Kidney glomerular epithelial cell (primary cell): Measurements from ENCODE around the gene COX7B2.
A peak's percentile ranks its signal among the peaks of the same experiment; 100 is the strongest.

Source experiments
- DNase-seq: peaks from one replicate; lab custom pipeline; 2025; lab: John Stamatoyannopoulos, UW

COX7B2 gene, protein sequence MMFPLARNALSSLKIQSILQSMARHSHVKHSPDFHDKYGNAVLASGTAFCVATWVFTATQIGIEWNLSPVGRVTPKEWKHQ

GRCh38 chr4:46909078-46909477 is at the start of gene COX7B2:
TSS of gene COX7B2 (minus strand) at chr4:46909245. CDS start at chr4:46735192, 174,053 bp downstream.
- no peak for DNase-seq

- DNase-seq: no peak
Measured at GRCh38 chr4:46956451-46956850, 47.4 kb upstream of the COX7B2 start.

GRCh38 chr4:46955601-46956000 is 46.6 kb upstream of the COX7B2 start:
- DNase-seq: no peak

GRCh38 chr4:46954643-46955042 is 45.6 kb upstream of the COX7B2 start:
- DNase-seq: no peak

DNA sequence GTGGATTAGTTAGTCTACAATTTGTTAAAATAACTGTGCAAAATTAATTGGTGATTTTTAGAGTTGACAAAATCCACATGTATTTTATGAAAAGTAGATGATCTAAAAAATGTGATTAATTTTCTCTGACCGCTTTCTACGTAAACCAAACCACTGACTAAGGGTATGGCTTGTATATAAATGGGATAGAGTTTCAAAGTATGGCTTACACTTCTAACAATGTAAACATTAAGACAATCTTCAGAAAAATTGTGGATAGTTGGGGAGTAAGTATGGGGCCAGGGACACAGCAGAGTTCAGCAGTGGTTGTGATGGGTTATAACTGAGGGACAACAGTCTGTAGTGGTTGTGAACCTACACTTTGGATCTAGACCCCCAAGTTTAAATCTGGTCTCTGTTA is 44.5 kb upstream of the COX7B2 start:
- DNase-seq: no peak

- DNase-seq: no peak
Measured at GRCh38 chr4:46952451-46952850, 43.4 kb upstream of the COX7B2 start.

- no peak for DNase-seq
Measured at GRCh38 chr4:46950826-46951225, 41.8 kb upstream of the COX7B2 start.

DNA sequence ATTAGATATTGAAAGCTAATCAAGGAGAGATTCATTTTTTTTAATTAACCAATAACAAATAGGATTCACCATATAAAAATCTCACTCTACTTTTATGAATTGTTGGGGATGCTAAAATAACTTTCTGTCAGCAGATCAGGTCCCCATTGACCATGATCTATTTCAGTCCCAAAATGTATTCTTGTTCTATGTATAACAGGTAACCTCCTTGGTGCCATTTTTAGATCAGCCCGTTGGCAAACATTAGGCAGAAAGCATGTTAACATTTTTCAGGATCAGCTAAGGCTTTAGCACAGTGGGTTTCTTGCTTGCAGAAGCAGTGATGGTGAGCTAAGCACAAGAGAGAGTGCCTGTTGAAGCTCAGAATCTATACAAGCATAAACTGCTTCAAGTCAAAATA is 40.8 kb upstream of the COX7B2 start:
- no peak for DNase-seq

DNA sequence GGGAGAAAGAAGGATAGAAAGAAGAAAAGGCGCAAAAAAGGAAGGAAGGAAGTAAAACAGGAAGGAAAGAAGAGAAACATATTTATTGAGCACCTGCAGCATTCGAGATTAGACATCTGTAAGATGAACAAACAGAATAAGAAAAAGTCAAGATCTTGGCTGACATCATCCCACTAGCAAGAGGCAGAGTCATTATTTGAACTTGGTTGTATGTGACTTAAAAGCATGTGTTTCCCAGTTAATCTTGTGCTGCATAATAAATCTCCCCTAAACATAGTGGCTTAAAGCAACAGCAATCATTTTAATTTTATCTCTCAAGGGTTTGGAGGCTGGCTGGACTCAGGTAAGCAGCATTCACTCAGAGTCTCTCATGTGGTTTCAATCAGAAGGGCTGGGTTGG is 38.5 kb upstream of the COX7B2 start:
- no peak for DNase-seq

DNA sequence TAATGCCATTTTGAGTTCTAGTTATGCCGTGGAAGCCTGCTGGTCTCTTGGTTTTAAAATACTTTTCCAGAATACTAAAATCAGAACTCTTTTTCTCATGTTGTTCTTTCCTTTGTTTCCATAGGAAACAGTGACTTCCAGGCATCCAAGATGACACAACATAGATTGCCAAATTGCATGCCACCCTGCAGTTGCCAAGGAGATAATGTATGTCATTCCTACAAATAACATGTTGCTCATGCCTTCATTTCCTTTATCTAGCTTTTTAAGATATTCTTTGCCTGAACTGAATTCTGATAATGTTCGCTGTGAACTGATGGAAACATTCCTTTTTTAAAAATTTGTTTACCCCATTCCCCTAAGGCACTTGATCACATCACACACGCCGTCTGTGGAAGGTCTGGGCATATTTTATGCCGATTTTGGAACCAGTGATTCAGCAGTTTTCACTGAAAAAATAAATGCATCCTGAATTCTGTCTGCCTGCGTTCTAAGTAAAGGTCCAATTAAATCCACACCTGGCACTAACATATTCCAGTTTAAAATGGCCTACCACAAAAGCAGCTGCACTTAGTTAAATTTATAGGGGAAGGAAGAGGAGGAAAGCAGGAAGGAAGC is 38.0 kb upstream of the COX7B2 start:
- no peak for DNase-seq

- peak; percentile 67 for DNase-seq
Measured at GRCh38 chr4:46945062-46945461, 36.0 kb upstream of the COX7B2 start.

DNA sequence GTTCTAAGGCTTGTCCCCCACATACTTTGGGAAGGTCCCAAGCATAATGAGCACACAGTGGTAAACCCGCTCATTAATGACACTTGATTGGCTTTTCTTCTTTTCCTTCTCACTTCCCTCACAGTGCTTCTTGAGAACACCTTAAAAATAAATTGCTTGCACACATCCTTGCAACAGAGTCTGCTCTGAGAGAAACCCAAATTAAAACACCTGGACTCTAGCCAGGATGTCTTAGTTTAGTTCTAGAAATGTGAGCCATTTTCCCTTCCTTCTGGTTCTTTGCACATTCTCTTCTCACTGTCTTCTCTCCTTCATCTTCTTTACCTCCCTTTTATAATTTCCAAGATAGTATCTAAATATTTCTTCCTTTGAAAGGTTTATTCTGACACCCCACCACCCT is 35.3 kb upstream of the COX7B2 start:
- DNase-seq: no peak

DNA sequence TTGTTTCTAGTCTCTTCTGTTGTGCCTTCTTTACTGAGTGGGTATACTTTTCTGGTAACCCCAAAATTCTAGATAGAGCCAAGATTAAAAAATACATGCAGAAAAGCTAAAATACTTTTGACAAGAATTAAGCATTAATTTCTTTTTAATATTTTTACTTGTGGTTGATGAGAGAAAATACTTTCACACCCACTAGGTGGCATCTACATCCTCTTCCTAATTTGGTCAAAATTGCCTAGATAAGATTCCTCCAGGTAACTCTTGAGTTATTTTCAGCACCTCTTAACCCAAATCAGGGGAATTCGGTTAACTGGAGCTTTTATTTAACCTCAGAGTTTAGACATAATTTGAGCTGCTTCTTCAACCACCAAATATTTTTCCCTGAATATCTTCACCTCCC is 28.4 kb upstream of the COX7B2 start:
- peak; percentile 8 for DNase-seq

DNA sequence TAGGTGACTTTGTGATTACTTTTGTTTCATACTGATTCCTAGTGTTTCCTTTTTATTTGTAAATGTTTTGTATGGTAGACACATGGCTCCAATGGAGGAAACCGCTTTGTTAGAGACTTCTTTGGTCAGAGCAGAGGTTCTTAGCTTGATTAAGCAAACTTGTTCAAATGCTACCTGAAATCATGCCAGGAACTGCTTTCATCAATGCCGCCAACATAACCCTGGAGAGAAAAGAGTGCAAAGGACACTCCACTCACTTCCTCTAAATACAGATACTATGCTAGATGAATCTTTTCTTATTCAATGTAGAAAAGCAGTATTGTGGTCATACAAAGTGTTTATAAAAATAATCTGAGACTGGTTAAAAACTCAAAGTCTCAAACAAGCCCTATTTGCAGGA is 25.7 kb upstream of the COX7B2 start:
- DNase-seq: no peak

GRCh38 chr4:46933686-46934085 is 24.6 kb upstream of the COX7B2 start:
- no peak for DNase-seq

DNA sequence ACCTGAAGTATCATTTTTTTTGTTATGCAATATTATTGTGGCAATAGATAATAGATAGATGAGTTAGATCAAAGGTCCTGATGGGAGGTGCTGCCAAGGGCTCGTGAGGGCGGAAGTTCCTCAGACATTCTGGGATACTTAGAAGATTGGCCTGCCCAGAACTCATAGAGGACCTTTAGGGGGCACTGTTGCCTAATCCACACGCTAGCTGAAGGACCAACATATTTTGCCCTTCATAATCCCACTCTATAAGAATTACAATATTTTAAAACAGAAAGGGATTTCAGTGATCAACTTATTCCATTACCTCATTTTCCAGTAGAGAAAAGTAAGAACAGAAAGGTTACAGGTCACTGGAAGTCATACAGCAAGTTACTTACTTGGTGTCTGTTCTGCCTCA is 22.9 kb upstream of the COX7B2 start:
- peak; percentile 48 for DNase-seq

DNA sequence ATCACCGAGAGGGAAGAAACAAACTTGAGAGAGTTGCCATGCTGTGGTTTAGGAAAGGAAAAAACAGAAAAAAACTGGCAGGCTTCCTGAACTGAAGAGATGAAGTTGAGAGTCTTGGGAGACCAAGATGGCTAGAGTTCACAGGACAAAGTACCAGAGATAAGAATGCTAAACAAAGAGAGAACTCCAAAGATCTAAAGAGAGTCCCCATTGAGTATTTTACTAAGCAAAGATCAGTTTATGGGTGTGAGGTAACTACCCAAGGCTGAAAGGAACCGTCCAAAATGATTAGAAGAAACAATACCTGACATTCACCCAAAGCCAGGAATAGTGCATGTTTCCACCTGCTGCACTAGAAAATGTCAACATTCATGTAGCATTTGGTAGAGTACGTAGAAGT is 21.8 kb upstream of the COX7B2 start:
- DNase-seq: no peak

DNA sequence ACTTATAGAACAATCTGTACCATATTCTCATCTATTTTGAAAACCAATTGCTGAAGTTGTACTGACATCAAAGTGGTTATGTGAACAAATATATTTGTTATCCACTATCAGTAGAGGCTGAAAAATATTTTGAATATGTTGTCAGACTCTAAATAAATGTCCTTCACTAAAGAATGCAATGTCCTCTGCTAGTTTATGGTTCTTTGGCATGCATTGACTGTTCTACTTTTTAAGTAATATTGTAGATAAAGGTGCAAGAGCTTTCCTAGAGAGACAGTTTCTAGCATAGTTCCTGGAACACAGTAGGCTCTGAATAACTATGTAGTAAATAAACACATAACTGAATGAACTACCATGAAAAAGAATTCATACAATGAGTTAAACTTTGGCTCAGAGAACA is 18.2 kb upstream of the COX7B2 start:
- DNase-seq: no peak

- no peak for DNase-seq
Measured at GRCh38 chr4:46924789-46925529, 15.9 kb upstream of the COX7B2 start.

GRCh38 chr4:46922205-46922604 is 13.2 kb upstream of the COX7B2 start:
- DNase-seq: no peak

DNA sequence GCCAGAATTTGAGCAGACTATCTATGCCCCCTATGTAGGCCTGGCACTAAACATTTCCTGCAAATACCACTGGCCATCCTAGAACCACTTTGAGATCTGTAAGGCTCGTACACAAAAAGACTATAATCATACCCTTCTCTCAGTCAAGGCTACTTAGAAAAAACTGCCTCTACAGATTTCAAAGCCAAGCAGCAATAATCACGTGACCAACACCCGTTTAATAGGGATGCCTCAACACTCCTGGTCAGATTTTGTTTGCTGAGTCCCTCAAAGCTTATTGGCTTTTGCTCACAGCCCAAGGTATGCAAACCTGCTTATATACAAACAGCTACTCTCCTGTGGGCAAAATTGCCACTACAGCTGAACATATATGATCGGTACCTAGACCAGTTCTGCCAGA is 897 bp downstream of the COX7B2 start:
- DNase-seq: no peak

DNA sequence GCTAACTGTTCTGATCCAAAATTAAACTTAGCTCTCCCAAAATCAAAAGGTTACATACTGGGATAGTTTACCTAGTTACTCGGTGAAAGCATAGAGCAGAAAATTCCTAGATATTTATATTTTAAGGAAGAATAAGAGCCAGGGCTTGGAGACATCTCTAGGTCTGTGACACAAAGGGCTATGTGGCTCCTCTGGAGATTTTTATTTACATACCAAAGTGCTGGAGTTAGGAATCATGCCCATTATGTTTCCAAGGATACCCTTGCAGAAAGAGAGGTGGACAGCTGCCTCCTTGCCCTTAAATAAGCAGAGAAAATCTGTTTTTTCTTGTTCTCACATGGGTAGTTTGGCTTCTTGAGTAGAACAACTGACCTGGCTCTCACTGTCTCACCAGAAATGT is 9.0 kb downstream of the COX7B2 start:
- DNase-seq: no peak

DNA sequence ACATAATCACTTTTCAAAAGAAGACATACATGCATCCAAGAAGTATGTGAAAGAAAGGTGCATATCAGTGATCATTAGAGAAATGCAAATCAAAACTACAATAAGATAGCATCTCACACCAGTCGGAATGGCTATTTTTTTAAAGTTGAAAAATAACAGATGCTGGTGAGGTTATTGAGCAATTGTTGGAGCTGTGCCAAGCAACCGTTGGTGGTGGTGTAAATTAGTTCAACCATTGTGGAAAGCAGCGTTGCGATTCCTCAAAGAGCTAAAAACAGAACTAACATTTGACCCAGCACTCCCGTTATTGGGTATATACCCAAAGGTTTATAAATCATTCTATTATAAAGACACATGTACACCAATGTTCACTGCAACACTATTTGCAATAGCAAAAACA is 14.2 kb downstream of the COX7B2 start:
- no peak for DNase-seq

- no peak for DNase-seq
Measured at GRCh38 chr4:46890056-46890455, 19.0 kb downstream of the COX7B2 start.
